ENCODE measurements around the gene WDR86.

The WDR86 gene

DNA sequence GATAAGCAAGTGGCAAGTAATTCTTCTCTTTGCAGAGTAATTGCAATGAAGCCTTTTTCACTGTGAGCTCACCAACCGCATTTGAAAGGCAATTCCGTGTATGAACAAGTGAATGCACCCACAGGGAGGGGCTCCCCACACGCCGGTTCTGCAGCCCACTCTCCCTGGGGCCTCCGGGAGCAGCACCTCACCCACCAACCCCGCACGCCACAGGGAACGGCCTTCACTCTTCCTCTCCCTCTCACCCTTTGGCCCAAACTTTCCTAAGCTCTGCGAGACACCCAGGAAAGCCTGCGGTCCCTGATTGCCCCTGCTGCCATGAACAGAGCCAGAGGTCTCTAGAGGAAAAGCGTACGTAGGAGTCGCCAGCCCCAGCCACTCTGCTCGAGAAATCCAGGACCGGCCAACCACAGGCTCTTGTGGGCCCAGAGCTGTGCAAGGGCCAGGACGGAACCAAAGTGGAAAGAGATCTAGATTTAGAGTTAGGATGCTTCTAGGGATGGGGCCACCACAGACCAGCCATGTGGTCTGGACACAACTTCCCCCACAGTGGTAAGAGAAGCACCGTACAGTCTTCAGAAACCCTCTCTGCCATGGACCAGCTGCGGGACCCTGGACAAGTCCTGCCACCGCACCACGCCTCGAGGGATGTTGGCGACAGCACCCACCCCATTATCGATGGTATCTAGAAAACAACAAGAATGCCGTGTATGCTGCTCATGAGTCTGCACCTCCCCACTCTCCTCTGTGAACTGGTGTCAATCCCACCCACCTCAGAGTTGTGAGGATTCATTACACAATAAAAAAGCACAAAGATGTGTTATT, 3.6 kb downstream of the WDR86 start:
- Histone ChIP-seq H4K20me1 (ENCODE audit: insufficient read depth, low read length) (no peaks in the 10 kb centered on the region), H3K4me2 (ENCODE audit: low read length) (no peak overlapping the region), H3K4me1 (ENCODE audit: insufficient read depth, low read length, severe bottlenecking) (peaks cover 40% of the 10 kb centered on the region), H3K9me2 (ENCODE audit: low read depth, low read length) (no peaks in the 10 kb centered on the region), H3K79me2 (ENCODE audit: insufficient read depth, low read length) (no peaks in the 10 kb centered on the region), H3K4me3 (ENCODE audit: low read depth, low read length, poor library complexity, severe bottlenecking) (no peak overlapping the region), H3K27ac (ENCODE audit: low read depth, low read length, poor library complexity, severe bottlenecking) (no peak overlapping the region), H3F3A (ENCODE audit: insufficient read depth, low read length) (no peaks in the 10 kb centered on the region), H3K9ac (ENCODE audit: low read length) (no peak overlapping the region), H3K36me3 (ENCODE audit: insufficient read depth, low read length) (no peaks in the 10 kb centered on the region), H3K27me3 (ENCODE audit: insufficient read depth, low read length) (no peaks in the 10 kb centered on the region), H3K9me3 (ENCODE audit: low read length) (no peaks in the 10 kb centered on the region), H2AFZ (ENCODE audit: low read length) (no peak overlapping the region)
- TF ChIP-seq, protein P1, sequence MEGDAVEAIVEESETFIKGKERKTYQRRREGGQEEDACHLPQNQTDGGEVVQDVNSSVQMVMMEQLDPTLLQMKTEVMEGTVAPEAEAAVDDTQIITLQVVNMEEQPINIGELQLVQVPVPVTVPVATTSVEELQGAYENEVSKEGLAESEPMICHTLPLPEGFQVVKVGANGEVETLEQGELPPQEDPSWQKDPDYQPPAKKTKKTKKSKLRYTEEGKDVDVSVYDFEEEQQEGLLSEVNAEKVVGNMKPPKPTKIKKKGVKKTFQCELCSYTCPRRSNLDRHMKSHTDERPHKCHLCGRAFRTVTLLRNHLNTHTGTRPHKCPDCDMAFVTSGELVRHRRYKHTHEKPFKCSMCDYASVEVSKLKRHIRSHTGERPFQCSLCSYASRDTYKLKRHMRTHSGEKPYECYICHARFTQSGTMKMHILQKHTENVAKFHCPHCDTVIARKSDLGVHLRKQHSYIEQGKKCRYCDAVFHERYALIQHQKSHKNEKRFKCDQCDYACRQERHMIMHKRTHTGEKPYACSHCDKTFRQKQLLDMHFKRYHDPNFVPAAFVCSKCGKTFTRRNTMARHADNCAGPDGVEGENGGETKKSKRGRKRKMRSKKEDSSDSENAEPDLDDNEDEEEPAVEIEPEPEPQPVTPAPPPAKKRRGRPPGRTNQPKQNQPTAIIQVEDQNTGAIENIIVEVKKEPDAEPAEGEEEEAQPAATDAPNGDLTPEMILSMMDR (IDR thresholded peaks at IDR 0.05; ENCODE audit: low read length): no peak
- no peak for TF ChIP-seq EZH2 (IDR thresholded peaks at IDR 0.05; ENCODE audit: borderline replicate concordance, low read length)

DNA sequence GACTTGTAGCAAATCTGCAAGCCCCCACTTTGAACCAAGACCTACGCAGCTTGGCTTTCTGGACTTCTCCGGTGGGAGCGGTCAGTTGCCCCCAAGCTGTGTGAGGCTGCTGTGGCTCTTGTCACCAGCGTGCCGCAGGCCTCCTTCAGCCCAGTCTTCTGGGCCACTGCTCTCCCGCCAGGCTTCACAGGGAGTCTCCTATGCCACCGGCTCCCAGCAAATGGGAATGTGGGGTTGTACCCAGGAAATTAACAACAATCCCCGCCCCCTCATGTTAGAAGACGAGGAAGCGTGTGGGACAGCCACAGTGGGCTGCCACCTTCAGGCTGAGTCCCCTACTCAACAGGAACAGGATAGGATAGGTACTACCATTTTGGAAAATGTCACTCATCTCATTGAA, 4.2 kb downstream of the WDR86 start:
- Histone ChIP-seq H3K79me2 (ENCODE audit: insufficient read depth, low read length) (no peaks in the 10 kb centered on the region), H4K20me1 (ENCODE audit: insufficient read depth, low read length) (no peaks in the 10 kb centered on the region), H3K9me2 (ENCODE audit: low read depth, low read length) (no peaks in the 10 kb centered on the region), H3F3A (ENCODE audit: insufficient read depth, low read length) (no peaks in the 10 kb centered on the region), H3K27me3 (ENCODE audit: insufficient read depth, low read length) (no peaks in the 10 kb centered on the region), H3K4me2 (ENCODE audit: low read length) (no peak overlapping the region), H3K9ac (ENCODE audit: low read length) (no peak overlapping the region), H3K27ac (ENCODE audit: low read depth, low read length, poor library complexity, severe bottlenecking) (no peak overlapping the region), H3K4me1 (ENCODE audit: insufficient read depth, low read length, severe bottlenecking) (peaks cover 47% of the 10 kb centered on the region), H3K4me3 (ENCODE audit: low read depth, low read length, poor library complexity, severe bottlenecking) (no peak overlapping the region), H2AFZ (ENCODE audit: low read length) (no peak overlapping the region), H3K9me3 (ENCODE audit: low read length) (no peaks in the 10 kb centered on the region), H3K36me3 (ENCODE audit: insufficient read depth, low read length) (no peaks in the 10 kb centered on the region)
- no peak for TF ChIP-seq EZH2 (IDR thresholded peaks at IDR 0.05; ENCODE audit: borderline replicate concordance, low read length)
- TF ChIP-seq, protein P1 (IDR thresholded peaks at IDR 0.05; ENCODE audit: low read length): no peak

DNA sequence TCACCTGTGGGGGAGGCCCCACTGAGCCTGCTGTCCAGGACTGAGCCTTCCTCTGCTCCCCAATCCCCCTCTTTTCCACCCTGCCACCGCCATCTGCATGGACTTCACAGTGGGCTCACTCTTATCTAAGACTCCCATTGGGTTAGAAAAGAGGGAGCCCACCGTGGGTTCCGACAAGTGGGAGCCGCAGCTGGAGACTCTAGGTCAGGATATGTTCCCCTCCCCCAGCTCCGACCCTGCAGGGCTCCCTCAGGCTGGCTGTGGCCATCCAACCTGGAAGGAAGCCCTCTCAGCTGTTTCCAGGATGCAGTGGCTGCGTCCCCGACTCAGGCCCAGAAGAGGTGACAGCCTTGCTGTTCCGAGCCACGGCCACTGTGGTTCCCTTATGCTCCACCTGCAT, 4.8 kb downstream of the WDR86 start:
- H3K36me3 ChIP-seq (ENCODE audit: insufficient read depth, low read length): no peaks in the 10 kb centered on the region
- H3K4me1 ChIP-seq (ENCODE audit: insufficient read depth, low read length, severe bottlenecking): peaks cover 52% of the 10 kb centered on the region
- no peaks in the 10 kb centered on the region for H3K79me2 ChIP-seq (ENCODE audit: insufficient read depth, low read length)
- H3F3A ChIP-seq (ENCODE audit: insufficient read depth, low read length): no peaks in the 10 kb centered on the region
- H3K9ac ChIP-seq (ENCODE audit: low read length): no peak overlapping the region
- H3K27ac ChIP-seq (ENCODE audit: low read depth, low read length, poor library complexity, severe bottlenecking): no peak overlapping the region
- H3K4me3 ChIP-seq (ENCODE audit: low read depth, low read length, poor library complexity, severe bottlenecking): no peak overlapping the region
- H3K9me2 ChIP-seq (ENCODE audit: low read depth, low read length): no peaks in the 10 kb centered on the region
- H3K27me3 ChIP-seq (ENCODE audit: insufficient read depth, low read length): no peaks in the 10 kb centered on the region
- no peak overlapping the region for H3K4me2 ChIP-seq (ENCODE audit: low read length)
- no peaks in the 10 kb centered on the region for H4K20me1 ChIP-seq (ENCODE audit: insufficient read depth, low read length)
- TF ChIP-seq, protein P1 (IDR thresholded peaks at IDR 0.05; ENCODE audit: low read length): no peak
- TF ChIP-seq EZH2 (IDR thresholded peaks at IDR 0.05; ENCODE audit: borderline replicate concordance, low read length): no peak
- no peaks in the 10 kb centered on the region for H3K9me3 ChIP-seq (ENCODE audit: low read length)
- H2AFZ ChIP-seq (ENCODE audit: low read length): no peak overlapping the region
